SW 1271 (cell line): ENCODE measurements around the gene ROBO2.

Experiments
- DNase-seq, 2 experiments: peaks; one replicate each; lab custom pipeline; 2025; lab: John Stamatoyannopoulos, UW

ROBO2 gene

DNA sequence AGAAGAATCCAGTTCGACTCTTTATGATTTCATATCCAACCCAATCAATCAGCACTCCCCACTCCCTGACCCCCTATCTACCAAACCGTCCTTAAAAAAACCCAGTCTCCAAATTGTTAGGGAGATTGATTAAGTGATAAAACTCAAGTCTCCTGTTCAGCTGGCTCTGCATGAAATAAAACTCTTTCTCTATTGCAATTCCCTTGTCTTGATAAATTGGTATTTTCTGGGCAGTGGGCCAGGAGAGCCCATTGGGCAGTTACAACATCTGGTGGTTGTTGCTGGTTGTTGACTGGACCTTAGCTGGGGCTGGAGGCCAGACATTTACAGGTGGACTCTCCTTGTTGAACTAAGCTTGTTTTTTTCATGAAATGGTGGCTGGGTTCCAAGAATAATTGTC, 642.3 kb downstream of the ROBO2 start:
- DNase-seq, result no peak

DNA sequence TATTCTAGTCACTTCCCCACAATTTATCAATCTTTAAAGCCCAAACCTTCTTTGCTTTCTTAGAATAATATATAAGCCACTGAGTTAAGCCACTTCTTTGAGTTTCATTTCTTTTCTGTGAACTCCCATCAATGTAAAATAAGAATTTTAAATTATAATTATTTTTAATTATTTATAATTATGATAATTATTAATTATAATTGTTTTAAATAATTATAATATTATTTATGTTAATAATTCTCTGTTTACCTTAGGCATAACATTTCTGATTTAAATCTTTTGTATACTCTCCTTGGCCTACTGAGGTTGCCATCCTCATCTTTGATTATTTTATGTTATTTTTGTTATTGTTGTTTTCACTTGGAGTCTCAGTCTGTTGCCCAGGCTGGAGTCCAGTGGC, 644.2 kb downstream of the ROBO2 start:
- no peak for DNase-seq

DNA sequence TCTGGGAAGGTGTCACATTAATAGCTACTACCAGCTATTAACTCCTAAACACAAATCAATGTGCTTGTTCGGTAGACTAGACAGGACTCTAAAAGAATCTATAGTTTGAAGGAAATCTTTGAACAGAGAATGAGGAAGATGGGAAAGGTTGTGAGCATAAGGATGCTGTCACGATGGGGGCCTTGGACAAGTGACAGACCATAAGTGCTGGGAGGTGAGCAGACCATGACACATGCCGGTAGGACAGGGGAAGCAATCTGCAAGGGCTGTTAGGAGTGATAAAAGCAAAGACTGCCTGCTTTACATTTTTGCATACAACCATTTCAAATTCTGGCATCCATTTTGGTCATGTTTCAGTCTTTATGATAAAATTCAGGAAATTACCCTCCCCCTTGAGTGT, 645.8 kb downstream of the ROBO2 start:
- no peak for DNase-seq

DNA sequence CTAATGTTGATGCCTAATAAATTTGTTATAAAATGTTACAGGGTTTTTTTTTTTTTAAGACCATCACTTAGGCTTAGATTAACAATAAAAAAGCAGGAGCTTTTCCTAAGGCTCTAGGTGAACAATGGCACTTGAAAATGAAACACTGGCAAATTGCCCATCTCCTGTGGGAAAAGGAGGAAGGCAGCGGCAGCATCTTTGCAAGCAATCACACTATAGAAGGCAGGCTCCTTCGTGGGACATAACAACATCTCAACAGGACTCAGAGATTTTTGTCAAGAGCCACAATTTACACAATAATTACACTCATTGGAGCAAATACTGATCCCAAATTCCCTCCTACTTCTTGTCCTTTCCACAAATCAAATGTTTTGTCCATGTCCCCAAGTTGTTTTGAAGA, 646.7 kb downstream of the ROBO2 start:
- DNase-seq, result no peak

DNA sequence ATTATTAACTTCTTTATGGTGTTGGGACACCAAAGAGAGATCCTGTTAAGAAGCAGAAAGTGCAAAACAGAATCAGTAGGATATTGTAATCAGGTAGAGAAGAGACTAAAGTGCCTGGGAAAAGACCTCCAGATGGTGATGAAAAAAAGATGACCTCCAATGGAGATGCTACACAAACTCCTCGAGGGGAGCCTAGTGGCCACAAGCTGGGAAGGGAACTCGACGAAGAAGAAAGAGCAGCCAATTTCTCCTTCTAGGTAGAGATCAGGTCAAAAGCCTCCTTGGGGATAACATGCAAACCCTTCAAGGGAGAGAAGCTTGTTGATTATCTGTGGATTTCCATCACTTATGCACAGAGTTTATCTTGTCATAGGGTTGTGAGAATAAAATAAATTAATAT, 647.6 kb downstream of the ROBO2 start:
- DNase-seq, result no peak

DNA sequence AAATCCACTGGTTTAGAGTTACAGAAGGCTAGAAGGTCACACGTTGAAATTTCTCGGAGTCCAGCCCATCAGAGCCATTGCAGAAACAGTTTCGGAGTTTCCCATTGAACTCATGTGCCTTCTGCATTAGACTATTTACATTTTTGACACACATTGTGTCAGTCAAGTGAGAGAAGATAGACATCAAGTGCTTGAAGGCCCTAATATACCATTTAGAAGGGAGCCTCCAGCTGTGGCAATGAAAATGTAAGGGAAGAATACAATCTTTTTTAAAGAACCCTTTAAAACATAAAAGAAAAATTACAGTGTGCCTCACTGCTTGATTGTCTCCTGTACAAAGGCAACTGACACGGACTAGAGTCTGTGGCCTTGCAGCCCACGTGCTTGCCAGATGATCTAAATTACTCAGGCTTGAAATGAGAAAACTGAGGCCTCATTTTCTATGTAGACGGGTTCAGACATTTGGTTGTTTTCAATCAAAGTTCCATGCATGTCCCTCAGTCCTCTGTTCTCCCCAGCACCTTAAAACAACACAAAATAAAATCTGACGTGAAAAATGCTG, 650.5 kb downstream of the ROBO2 start:
- no peak for DNase-seq

DNA sequence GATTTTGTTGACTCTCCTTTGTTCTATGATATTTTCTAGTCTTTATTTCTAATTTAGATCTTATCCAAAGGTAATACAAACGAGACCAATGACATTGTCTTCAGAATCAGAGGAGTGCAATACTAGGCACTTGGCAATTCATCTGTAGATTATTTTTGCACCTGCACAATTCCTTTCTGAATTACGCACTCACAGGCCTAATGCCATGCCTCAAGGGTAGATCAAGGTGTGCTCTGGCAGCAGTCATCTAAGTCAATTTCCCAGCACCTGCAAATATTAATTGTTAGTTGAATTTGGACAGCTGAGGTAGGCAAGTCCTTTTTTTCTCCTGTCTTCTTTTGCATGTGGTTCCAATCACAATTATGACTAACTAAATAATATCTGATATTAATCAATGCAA, 653.2 kb downstream of the ROBO2 start:
- DNase-seq, result no peak

DNA sequence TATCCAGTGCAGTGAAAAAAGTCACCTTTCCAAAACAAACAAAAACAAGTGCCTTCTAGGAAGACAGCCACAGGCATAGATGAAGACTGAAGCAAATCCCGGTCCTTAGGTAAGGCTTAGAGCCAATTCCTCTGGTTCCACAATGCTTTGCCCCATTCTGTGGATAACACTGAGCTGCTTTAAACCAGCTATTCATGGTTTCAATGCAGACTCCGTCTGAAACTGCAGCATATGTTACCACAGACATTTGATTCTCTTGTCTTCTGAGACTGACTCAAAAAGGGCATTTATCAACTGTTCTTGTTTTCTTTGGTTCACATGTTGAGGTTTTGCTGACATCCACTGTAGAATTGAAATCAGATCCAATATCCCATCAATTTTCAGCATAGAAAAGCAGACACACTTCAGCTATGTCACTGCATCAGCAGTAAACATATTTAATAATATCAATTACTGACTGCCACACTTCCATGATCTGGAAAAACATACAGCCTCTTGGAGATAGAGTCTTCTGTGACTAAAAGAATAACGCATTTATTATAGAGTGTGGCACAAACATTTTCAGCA, 659.3 kb downstream of the ROBO2 start:
- DNase-seq, result no peak
